ENCODE results near the gene RCSD1.

Gene RCSD1

DNA sequence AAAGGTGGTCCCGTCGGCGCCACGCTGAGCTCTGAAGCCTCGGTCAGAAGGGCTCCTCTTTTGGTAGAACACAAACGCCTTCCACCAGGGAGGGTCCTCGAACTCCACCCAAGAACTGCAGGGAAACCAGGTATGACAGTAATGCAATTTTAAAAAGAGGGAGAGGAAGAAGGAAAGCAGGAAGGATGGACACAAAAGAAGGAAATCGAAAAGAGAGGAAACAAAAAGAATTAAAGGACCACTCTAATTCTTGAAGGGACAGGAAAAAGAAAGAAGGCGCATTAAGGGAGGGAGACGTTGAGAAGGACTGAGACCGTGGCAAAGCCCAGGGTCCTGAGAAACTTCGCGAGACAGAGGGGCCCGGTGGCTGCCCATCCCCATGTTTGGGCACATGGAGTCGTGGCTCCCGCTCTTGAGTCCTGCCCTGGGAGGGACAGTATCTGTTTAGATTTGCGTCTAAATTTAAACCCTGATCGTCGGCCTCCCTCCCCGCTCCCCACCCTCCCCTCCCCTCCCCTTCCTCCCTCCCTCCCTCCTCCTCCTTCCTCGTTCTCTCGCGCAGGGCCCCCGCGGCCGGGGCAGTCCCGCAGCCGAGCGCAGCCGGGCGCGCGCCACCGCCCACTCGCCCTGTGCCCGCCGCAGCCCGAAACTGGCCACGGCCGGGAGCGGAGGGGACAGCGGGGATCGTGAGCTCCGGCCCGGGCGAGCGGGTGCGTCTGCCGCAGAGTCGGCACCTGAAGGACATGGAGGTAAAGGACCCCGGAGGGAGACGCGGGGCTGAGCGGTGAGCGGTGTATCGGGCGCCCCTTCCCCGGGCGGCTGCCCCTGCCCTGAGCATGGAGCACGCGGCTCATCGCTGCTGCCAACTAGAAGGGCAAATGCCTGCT, at the start of gene RCSD1:
Gene RCSD1, plus strand, starts transcription at position 552 of the 887 bp plus-strand sequence. Its CDS starts 192 bp downstream, at position 744.
- intact Hi-C loops (cut with micrococcal nuclease) = loop anchor here (2.0 to 5.0 kb wide), 2 partner anchors 29 to 68 kb away; no protein-coding TSS in a partner anchor
- H3K4me1 Mint-ChIP-seq (ENCODE audit: low read depth) = peaks cover 76% of the 10 kb centered on the region
- H3K27ac Mint-ChIP-seq = peak within 1 kb of the TSS; percentile 81
- H3K36me3 Mint-ChIP-seq (ENCODE audit: low read depth) = peaks cover 38% of the 10 kb centered on the region
- H3K27me3 Mint-ChIP-seq = no peaks in the 10 kb centered on the region
- H3K9me3 Mint-ChIP-seq = no peaks in the 10 kb centered on the region
- H3K4me3 Mint-ChIP-seq = peak within 1 kb of the TSS; percentile 75

- H3K4me3 Mint-ChIP-seq = no peak overlapping the region
- H3K4me1 Mint-ChIP-seq (ENCODE audit: low read depth) = peaks cover 11% of the 10 kb centered on the region
- H3K36me3 Mint-ChIP-seq (ENCODE audit: low read depth) = no peaks in the 10 kb centered on the region
- H3K9me3 Mint-ChIP-seq = no peaks in the 10 kb centered on the region
- peaks cover 4% of the 10 kb centered on the region for H3K27me3 Mint-ChIP-seq
- intact Hi-C loops (cut with micrococcal nuclease) = no loop called here
- H3K27ac Mint-ChIP-seq = no peak overlapping the region
These were observed 48.0 kb upstream of the RCSD1 start for GRCh38 chr1:167582064-167582463.

DNA sequence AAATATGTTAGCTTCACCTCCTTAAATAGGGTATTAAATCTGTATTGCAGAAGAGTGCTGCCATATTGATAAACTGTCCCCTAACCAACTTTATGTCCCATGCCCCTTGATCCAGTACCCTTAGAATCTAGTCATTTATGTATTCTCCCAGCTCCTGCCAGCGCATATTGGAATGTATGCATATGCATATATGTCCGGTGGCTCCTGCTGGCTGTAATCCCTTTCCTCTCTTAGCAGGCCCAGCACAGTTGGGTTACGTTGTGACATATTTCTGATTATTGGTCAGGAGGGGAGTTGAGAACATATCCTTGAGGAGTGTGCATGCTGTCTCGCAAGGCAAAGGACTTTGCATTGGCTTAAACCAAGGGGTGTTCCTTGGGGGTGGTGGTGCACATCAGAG, 47.3 kb upstream of the RCSD1 start:
- Mint-ChIP-seq H3K4me1 (ENCODE audit: low read depth) (peaks cover 17% of the 10 kb centered on the region), H3K36me3 (ENCODE audit: low read depth) (no peaks in the 10 kb centered on the region), H3K27ac (no peak overlapping the region), H3K9me3 (no peaks in the 10 kb centered on the region), H3K4me3 (no peak overlapping the region), H3K27me3 (peaks cover 4% of the 10 kb centered on the region)
- intact Hi-C loops (cut with micrococcal nuclease) = no loop called here

DNA sequence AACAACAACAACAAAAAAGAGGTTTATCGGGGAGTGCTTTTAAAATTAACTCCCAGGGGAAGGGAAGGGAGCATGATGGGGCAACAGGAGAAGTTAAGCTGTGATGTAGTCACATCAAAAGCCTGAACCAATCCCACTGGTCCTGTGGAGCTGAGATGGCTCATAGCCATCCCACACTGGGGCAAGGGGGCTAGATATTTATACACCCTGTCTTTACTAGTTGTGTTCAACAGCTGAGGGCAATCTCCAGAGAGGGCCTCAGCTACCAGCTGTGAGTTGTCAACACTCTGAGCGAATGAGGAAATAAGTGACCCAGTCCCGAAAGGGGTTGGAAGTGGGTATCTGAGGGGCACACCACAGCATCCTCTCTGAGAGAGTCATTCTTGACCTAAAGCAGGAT, 45.5 kb upstream of the RCSD1 start:
- Mint-ChIP-seq H3K4me3 (no peak overlapping the region), H3K27me3 (peaks cover 4% of the 10 kb centered on the region), H3K9me3 (no peaks in the 10 kb centered on the region), H3K27ac (peak overlapping the region; percentile 22), H3K36me3 (ENCODE audit: low read depth) (no peaks in the 10 kb centered on the region), H3K4me1 (ENCODE audit: low read depth) (peaks cover 36% of the 10 kb centered on the region)
- intact Hi-C loops (cut with micrococcal nuclease) = no loop called here

DNA sequence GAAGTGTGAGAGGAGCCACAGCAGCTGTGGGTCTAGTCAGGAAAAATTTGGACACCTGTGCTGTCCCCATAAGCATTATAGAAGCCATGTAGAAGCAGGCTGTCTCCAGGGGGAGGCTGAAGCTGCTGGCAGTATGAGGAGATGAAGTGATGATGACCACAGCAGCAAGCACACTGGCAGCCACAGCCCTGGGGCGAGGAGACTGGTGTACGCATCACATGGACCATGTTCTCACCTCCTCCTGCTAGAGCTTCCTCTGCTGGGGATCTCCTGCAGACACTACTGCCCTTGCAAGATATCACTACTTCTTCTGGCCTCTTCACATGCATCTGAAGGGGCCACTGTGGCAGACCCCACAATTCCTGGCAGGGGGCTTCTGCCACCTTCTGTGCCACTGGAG, 42.7 kb upstream of the RCSD1 start:
- Mint-ChIP-seq H3K4me1 (ENCODE audit: low read depth) (peaks cover 39% of the 10 kb centered on the region), H3K9me3 (no peaks in the 10 kb centered on the region), H3K27ac (peak overlapping the region; percentile 71), H3K27me3 (peaks cover 4% of the 10 kb centered on the region), H3K4me3 (no peak overlapping the region), H3K36me3 (ENCODE audit: low read depth) (no peaks in the 10 kb centered on the region)
- intact Hi-C loops (cut with micrococcal nuclease) = no loop called here

- H3K9me3 Mint-ChIP-seq = no peaks in the 10 kb centered on the region
- H3K4me3 Mint-ChIP-seq = no peak overlapping the region
- H3K27me3 Mint-ChIP-seq = peaks cover 4% of the 10 kb centered on the region
- no peaks in the 10 kb centered on the region for H3K36me3 Mint-ChIP-seq (ENCODE audit: low read depth)
- intact Hi-C loops (cut with micrococcal nuclease) = no loop called here
- H3K27ac Mint-ChIP-seq = peak overlapping the region; percentile 71
- peaks cover 39% of the 10 kb centered on the region for H3K4me1 Mint-ChIP-seq (ENCODE audit: low read depth)
These were observed 42.2 kb upstream of the RCSD1 start for GRCh38 chr1:167587872-167588271.

GRCh38 chr1:167588361-167588760, 41.7 kb upstream of the RCSD1 start:
- peak overlapping the region; percentile 71 for H3K27ac Mint-ChIP-seq
- H3K4me3 Mint-ChIP-seq = no peak overlapping the region
- intact Hi-C loops (cut with micrococcal nuclease) = no loop called here
- no peaks in the 10 kb centered on the region for H3K9me3 Mint-ChIP-seq
- H3K27me3 Mint-ChIP-seq = peaks cover 4% of the 10 kb centered on the region
- peaks cover 39% of the 10 kb centered on the region for H3K4me1 Mint-ChIP-seq (ENCODE audit: low read depth)
- H3K36me3 Mint-ChIP-seq (ENCODE audit: low read depth) = no peaks in the 10 kb centered on the region

- no peaks in the 10 kb centered on the region for H3K9me3 Mint-ChIP-seq
- H3K36me3 Mint-ChIP-seq (ENCODE audit: low read depth) = no peaks in the 10 kb centered on the region
- no peaks in the 10 kb centered on the region for H3K27me3 Mint-ChIP-seq
- H3K4me3 Mint-ChIP-seq = no peak overlapping the region
- H3K4me1 Mint-ChIP-seq (ENCODE audit: low read depth) = peaks cover 24% of the 10 kb centered on the region
- intact Hi-C loops (cut with micrococcal nuclease) = no loop called here
- H3K27ac Mint-ChIP-seq = no peak overlapping the region
These were observed 37.6 kb upstream of the RCSD1 start for GRCh38 chr1:167592475-167592874.

DNA sequence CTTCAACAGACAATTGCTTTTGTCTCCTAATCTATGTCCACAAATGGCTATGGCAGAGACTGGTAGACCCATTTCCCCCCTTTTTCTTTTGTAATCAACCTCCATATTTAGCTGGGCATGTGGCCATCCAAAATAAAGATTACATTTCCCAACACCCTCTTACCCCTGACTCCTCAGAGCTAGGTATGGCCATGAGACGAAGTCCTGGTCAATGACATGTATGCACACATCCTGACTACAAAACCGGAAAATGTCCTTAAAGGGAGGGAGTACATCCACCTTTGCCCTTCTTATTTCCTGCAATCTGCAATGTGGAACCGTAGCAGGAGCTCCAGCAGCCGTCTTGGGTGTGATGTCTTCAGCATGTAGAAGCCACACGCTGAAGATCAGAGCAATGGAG, 36.2 kb upstream of the RCSD1 start:
- H3K4me3 Mint-ChIP-seq = no peak overlapping the region
- H3K4me1 Mint-ChIP-seq (ENCODE audit: low read depth) = peaks cover 16% of the 10 kb centered on the region
- H3K27ac Mint-ChIP-seq = no peak overlapping the region
- no peaks in the 10 kb centered on the region for H3K9me3 Mint-ChIP-seq
- H3K27me3 Mint-ChIP-seq = no peaks in the 10 kb centered on the region
- intact Hi-C loops (cut with micrococcal nuclease) = no loop called here
- H3K36me3 Mint-ChIP-seq (ENCODE audit: low read depth) = no peaks in the 10 kb centered on the region

DNA sequence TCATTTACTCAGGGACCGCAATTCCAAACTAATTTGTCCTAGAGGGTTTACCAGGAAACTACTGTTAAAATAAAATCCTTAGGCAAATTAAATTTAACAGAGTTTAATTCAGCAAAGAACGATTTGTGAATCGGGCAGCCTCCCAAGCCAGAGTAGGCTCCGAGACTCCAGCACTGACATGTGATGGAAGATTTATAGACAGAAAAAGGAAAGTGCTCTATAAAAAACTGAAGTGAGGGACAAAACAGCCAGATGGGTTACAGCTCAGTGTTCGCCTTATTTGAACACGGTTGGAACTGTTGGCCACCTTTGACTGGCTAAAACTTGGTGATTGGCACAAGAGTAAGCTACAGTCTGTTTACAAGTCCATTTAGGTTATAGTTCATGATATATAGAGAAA, 35.2 kb upstream of the RCSD1 start:
- Mint-ChIP-seq H3K36me3 (ENCODE audit: low read depth) (no peaks in the 10 kb centered on the region), H3K4me1 (ENCODE audit: low read depth) (peaks cover 12% of the 10 kb centered on the region), H3K27ac (no peak overlapping the region), H3K9me3 (no peaks in the 10 kb centered on the region), H3K4me3 (no peak overlapping the region), H3K27me3 (no peaks in the 10 kb centered on the region)
- intact Hi-C loops (cut with micrococcal nuclease) = no loop called here

- Mint-ChIP-seq H3K4me1 (ENCODE audit: low read depth) (peaks cover 51% of the 10 kb centered on the region), H3K36me3 (ENCODE audit: low read depth) (no peaks in the 10 kb centered on the region), H3K4me3 (no peak overlapping the region), H3K27me3 (no peaks in the 10 kb centered on the region), H3K27ac (peak overlapping the region; percentile 59), H3K9me3 (no peaks in the 10 kb centered on the region)
- intact Hi-C loops (cut with micrococcal nuclease) = loop anchor here (1.0 to 5.0 kb wide), 3 partner anchors 31 to 87 kb away; partner anchors contain the start of gene RCSD1
These were observed 30.0 kb upstream of the RCSD1 start for GRCh38 chr1:167599957-167600581.

GRCh38 chr1:167601442-167602383, 28.3 kb upstream of the RCSD1 start:
- H3K9me3 Mint-ChIP-seq = peaks cover 2% of the 10 kb centered on the region
- peaks cover 1% of the 10 kb centered on the region for H3K36me3 Mint-ChIP-seq (ENCODE audit: low read depth)
- H3K27me3 Mint-ChIP-seq = no peaks in the 10 kb centered on the region
- peak overlapping the region; percentile 86 for H3K27ac Mint-ChIP-seq
- H3K4me1 Mint-ChIP-seq (ENCODE audit: low read depth) = peaks cover 58% of the 10 kb centered on the region
- no peak overlapping the region for H3K4me3 Mint-ChIP-seq
- intact Hi-C loops (cut with micrococcal nuclease) = loop anchor here (2.0 to 5.0 kb wide), 2 partner anchors 29 to 39 kb away; partner anchors contain the start of gene RCSD1

DNA sequence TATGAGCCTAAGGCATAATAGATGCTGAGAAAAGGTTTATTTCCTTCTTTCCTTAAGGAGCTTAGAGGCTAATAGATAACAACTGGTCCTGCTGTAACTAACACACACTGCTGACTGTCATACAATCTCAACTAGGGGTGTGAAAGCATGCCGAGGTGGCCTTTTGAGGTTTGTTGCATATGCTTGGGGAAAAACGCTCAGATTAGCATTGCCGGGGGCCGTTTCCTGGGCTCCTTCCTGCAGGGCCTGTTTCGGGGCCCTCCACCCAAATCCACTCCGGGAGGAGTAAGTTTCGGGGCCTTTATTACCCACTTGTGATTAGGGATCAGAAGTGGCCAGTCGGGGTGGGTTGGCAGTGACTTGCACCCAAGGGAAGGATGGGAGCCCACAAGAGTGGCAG, 27.2 kb upstream of the RCSD1 start:
- intact Hi-C loops (cut with micrococcal nuclease) = loop anchor here (5.0 kb wide), 1 partner anchor 41 kb away; no protein-coding TSS in a partner anchor
- peaks cover 58% of the 10 kb centered on the region for H3K4me1 Mint-ChIP-seq (ENCODE audit: low read depth)
- no peaks in the 10 kb centered on the region for H3K27me3 Mint-ChIP-seq
- H3K4me3 Mint-ChIP-seq = no peak overlapping the region
- H3K36me3 Mint-ChIP-seq (ENCODE audit: low read depth) = peaks cover 8% of the 10 kb centered on the region
- H3K9me3 Mint-ChIP-seq = peaks cover 14% of the 10 kb centered on the region
- H3K27ac Mint-ChIP-seq = peak overlapping the region; percentile 39

Measured in dendritic cell treated with granulocyte-macrophage colony-stimulating factor and Interleukin-4, amounts not matched to agents 40 ng/mL and 50 ng/mL, for 4 days (primary cell).